OCI-LY3 (cell line): ENCODE results near the gene BTD.

Experiments
- H2AFZ ChIP-seq: fragments of 200-600, 300-600 bp; shearing (Covaris generic); 2 replicates; pipeline ENCODE4 v1.6.0; 2014; ENCODE audit warnings: antibody characterized with exemption, low read depth, low read length
- H3K27ac ChIP-seq: fragments of 200-600, 300-600 bp; sonication (generic); 2 replicates; pipeline ENCODE4 v1.5.1; 2014; ENCODE audit warnings: mild to moderate bottlenecking, low read length, moderate library complexity, mixed read lengths
- H3K27me3 ChIP-seq: fragments of 200-600, 300-600 bp; sonication (generic); 2 replicates; pipeline ENCODE4 v1.6.1; 2014; ENCODE audit warnings: low read depth, low read length, mixed read lengths
- H3K36me3 ChIP-seq: fragments of 200-600, 300-600 bp; sonication (generic); replicated peaks from 2 replicates; pipeline ENCODE3; 2014; ENCODE audit warnings: low read depth, low read length, mixed read lengths
- H3K4me1 ChIP-seq: fragments of 300-600, 200-600 bp; sonication (generic); 2 replicates; pipeline ENCODE4 v1.6.1; 2014; ENCODE audit warnings: low read length, mixed read lengths
- H3K4me2 ChIP-seq: fragments of 200-600, 300-600 bp; sonication (generic); 2 replicates; pipeline ENCODE4 v1.6.1; 2014; ENCODE audit warnings: low read length, mixed read lengths
- H3K4me3 ChIP-seq: fragments of 300-600, 200-600 bp; sonication (generic); 2 replicates; pipeline ENCODE4 v1.5.1; 2014; ENCODE audit warnings: antibody characterized with exemption, mild to moderate bottlenecking, low read length, moderate library complexity
- H3K79me2 ChIP-seq: fragments of 300-600, 200-600 bp; shearing (Covaris generic); 2 replicates; pipeline ENCODE4 v1.6.1; 2014; ENCODE audit warnings: mild to moderate bottlenecking, low read length, mixed read lengths
- H3K9ac ChIP-seq: fragments of 300-600, 200-600 bp; shearing (Covaris generic); 2 replicates; pipeline ENCODE4 v1.6.0; 2014; ENCODE audit warnings: mild to moderate bottlenecking, low read length, moderate library complexity
- H3K9me3 ChIP-seq: fragments of 200-600, 300-600 bp; shearing (Covaris generic); 2 replicates; pipeline ENCODE4 v1.6.1; 2014; ENCODE audit warnings: low read length, mixed read lengths; ENCODE audit not compliant: insufficient read depth
- H4K20me1 ChIP-seq: fragments of 200-600, 300-600 bp; sonication (generic); 2 replicates; pipeline ENCODE4 v1.6.1; 2016; ENCODE audit warnings: low read length, mixed read lengths; ENCODE audit not compliant: insufficient read depth
- EZH2phosphoT487 ChIP-seq: fragments of 200-600 bp; shearing (Covaris generic); IDR thresholded peaks from 2 replicates; pipeline ENCODE4 v1.6.1; 2018; ENCODE audit warnings: antibody characterized with exemption, mixed run types, low read depth
- TF ChIP-seq, protein P1 (sequence below): fragments of 200-600, 300-600 bp; sonication (generic); IDR thresholded peaks from 2 replicates; pipeline ENCODE4 v1.5.1; 2014; ENCODE audit warnings: antibody characterized with exemption, low read length, low read depth

BTD gene

DNA sequence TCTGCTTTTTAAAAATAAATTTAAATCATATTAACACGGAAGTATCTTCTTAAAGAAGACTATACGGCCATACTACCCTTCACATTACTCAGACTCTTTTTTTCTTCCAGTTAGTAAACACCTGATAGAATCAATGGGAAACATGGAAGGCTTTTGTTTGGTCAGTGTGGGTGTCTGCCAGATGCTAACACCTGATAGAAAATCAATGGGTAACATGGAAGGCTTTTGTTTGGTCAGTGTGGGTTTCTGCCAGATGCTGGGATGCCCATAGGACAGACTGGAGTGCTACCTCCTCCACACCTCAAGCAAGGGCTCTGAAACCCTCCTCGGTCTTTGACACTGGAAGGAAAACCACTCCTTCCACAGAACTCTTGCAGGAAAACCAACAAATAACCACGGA lies 29.4 kb upstream of the BTD start:
- no peak overlapping the region for H3K4me2 ChIP-seq
- no peaks in the 10 kb centered on the region for H3K79me2 ChIP-seq
- no peak overlapping the region for H3K27ac ChIP-seq
- no peak for TF ChIP-seq EZH2phosphoT487
- TF ChIP-seq, protein P1, sequence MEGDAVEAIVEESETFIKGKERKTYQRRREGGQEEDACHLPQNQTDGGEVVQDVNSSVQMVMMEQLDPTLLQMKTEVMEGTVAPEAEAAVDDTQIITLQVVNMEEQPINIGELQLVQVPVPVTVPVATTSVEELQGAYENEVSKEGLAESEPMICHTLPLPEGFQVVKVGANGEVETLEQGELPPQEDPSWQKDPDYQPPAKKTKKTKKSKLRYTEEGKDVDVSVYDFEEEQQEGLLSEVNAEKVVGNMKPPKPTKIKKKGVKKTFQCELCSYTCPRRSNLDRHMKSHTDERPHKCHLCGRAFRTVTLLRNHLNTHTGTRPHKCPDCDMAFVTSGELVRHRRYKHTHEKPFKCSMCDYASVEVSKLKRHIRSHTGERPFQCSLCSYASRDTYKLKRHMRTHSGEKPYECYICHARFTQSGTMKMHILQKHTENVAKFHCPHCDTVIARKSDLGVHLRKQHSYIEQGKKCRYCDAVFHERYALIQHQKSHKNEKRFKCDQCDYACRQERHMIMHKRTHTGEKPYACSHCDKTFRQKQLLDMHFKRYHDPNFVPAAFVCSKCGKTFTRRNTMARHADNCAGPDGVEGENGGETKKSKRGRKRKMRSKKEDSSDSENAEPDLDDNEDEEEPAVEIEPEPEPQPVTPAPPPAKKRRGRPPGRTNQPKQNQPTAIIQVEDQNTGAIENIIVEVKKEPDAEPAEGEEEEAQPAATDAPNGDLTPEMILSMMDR: no peak
- peaks cover 13% of the 10 kb centered on the region for H3K36me3 ChIP-seq
- H3K4me1 ChIP-seq: peaks cover 5% of the 10 kb centered on the region
- H3K27me3 ChIP-seq: no peaks in the 10 kb centered on the region
- H3K9me3 ChIP-seq: no peaks in the 10 kb centered on the region
- H4K20me1 ChIP-seq: no peaks in the 10 kb centered on the region
- no peak overlapping the region for H3K4me3 ChIP-seq
- no peak overlapping the region for H2AFZ ChIP-seq
- H3K9ac ChIP-seq: no peak overlapping the region

DNA sequence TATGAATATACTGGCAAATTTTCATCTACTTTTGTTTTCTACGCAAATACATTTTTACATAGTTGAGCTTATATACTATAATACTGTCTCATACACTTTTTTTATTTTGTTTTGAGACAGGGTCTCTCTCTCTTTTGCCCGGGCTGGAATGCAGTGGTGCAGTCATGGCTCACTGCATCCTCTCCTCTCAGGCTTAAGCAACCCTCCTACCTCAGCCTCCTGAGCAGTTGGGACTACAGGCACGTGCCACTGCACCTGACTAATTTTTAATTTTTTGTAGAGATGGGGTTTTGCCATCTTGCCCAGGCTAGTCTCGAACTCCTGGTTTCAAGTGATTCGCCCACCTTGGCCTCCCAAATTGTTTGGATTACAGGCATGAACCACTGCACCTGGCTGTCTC lies 26.1 kb upstream of the BTD start:
- Histone ChIP-seq H3K4me2 (no peak overlapping the region), H3K36me3 (peaks cover 7% of the 10 kb centered on the region), H3K9me3 (no peaks in the 10 kb centered on the region), H3K4me3 (no peak overlapping the region), H3K79me2 (no peaks in the 10 kb centered on the region), H3K27me3 (no peaks in the 10 kb centered on the region), H3K4me1 (peaks cover 5% of the 10 kb centered on the region), H3K9ac (no peak overlapping the region), H2AFZ (no peak overlapping the region), H4K20me1 (no peaks in the 10 kb centered on the region), H3K27ac (no peak overlapping the region)
- TF ChIP-seq EZH2phosphoT487: no peak
- TF ChIP-seq, protein P1: no peak

DNA sequence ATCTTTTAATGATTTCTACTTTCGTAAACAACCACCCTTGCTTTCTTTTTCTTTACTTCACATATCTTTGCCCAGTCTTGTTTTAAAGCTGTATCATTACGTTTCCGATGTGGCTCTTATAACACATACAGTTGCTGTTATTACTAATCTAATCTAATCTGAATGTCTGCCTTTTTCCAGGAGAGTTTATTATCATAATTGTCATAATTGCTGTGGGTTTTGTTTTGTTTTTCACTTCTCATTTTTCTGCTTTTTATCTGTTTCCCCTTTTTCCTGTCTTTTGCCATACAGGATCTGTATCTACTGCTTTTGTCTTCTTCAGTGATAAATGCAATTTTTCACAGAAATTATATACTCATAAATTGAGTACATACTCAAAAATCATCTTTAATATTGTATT lies 25.1 kb upstream of the BTD start:
- H3K79me2 ChIP-seq: no peaks in the 10 kb centered on the region
- H2AFZ ChIP-seq: no peak overlapping the region
- H3K36me3 ChIP-seq: peaks cover 10% of the 10 kb centered on the region
- no peak for TF ChIP-seq EZH2phosphoT487
- TF ChIP-seq, protein P1: no peak
- no peak overlapping the region for H3K4me3 ChIP-seq
- no peak overlapping the region for H3K27ac ChIP-seq
- H3K27me3 ChIP-seq: no peaks in the 10 kb centered on the region
- no peaks in the 10 kb centered on the region for H4K20me1 ChIP-seq
- no peak overlapping the region for H3K9ac ChIP-seq
- H3K4me2 ChIP-seq: no peak overlapping the region
- peaks cover 5% of the 10 kb centered on the region for H3K4me1 ChIP-seq
- H3K9me3 ChIP-seq: no peaks in the 10 kb centered on the region

DNA sequence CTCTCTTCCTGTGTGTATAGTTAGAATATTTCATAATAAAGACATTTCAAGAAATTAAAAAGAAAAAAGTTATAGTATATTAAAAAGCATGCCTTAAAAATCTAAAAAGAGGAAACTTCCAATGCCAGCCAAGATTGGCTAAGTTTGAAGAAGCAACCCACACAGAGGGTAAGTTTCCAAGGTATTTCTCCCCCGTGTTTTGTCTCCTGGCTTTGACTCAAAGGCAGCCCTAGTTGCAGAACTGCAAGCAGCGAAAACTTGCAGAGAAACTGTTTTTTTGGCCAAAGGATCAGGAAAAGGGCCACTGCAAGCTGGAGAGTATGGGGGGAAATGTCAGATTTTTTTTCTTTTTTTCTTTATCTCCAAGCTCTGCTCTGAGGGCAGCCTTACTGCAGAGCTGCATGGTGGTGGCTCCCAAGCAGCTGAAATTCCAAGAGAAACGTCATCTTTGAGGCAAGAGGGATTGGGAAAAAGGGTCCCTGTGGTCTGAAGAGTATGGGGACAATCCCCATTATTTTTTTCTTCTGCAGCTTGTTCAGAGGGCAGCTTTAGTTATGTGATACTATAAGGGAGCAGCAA lies 23.2 kb upstream of the BTD start:
- Histone ChIP-seq H3K27me3 (no peaks in the 10 kb centered on the region), H3K36me3 (peaks cover 12% of the 10 kb centered on the region), H3K27ac (no peak overlapping the region), H4K20me1 (no peaks in the 10 kb centered on the region), H3K4me1 (peaks cover 5% of the 10 kb centered on the region), H3K79me2 (no peaks in the 10 kb centered on the region), H3K4me2 (no peak overlapping the region), H3K9ac (no peak overlapping the region), H2AFZ (no peak overlapping the region), H3K9me3 (no peaks in the 10 kb centered on the region), H3K4me3 (no peak overlapping the region)
- TF ChIP-seq, protein P1: no peak
- no peak for TF ChIP-seq EZH2phosphoT487
